Vein endothelial cell (primary cell): ENCODE measurements around the gene OR4K2. TPM values are rescaled to one million over a fixed set of nuclear protein-coding genes. Genes with fewer than 3 reads are reported as not detected.

ENCODE experiments used
- total RNA-seq: library from RNA; depleted of rRNA; stranded (reverse); fragments of >200 nt; gene quantifications from 2 replicates; pipeline ENCODE4 v1.2.3, GENCODE V29; 2012

Gene OR4K2, protein sequence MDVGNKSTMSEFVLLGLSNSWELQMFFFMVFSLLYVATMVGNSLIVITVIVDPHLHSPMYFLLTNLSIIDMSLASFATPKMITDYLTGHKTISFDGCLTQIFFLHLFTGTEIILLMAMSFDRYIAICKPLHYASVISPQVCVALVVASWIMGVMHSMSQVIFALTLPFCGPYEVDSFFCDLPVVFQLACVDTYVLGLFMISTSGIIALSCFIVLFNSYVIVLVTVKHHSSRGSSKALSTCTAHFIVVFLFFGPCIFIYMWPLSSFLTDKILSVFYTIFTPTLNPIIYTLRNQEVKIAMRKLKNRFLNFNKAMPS
- total RNA-seq, result not detected in 2 replicates

DNA sequence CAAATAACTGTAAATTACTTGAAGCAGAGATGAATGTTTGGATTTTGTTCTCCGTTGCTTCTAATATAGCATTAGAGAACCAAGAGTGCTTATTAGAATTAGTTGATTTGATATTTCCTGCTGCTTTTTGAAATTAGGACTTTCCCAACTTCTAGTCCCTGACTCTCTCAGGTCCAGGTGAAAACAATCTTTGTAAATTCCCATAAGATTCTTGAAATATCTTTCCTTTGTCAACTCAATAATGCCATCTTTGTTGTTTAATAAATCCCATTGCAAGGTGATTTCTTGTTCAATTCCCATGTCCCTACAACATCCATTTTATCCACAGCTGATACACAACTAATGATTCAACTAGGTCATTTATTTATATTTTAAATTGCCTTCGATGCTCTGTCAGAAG is at the start of gene OR4K2:
Gene OR4K2 (plus strand): TSS at position 301 of the 400 bp plus-strand sequence. CDS start 1,126 bp downstream, outside the sequence.

DNA sequence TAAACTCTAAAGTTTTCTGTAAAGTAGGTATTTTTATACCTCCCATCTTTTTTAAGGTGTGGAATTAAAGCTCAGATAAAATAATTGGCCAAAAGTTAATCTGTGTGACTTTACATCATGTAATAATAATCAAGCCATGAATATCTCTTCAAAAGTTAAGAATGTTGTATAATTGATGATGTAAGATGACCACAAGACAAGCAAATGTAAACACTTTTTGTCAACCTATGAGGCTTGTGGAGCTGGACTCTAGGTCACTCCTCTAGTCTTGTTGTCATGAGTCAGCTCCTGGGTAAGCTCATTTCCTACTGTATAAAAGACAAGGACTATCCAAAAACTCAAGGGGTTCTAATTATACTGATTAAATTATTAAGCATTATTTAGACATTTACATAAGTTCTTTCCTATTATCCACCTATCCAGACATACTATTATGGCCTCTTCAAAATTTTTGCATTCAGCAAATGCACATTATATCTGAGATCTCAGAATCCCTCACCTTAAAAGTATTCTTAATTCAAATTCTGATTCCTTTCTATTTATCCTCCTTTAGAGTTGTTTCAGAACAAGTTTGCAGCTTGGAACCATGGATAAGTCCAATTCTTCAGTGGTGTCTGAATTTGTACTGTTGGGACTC is 45.2 kb downstream of the OR4K2 start, which contains the start of gene OR4K5:
Gene OR4K5 (plus strand): TSS at position 587 of the 637 bp plus-strand sequence. CDS start 0 bp downstream, at position 587.

DNA sequence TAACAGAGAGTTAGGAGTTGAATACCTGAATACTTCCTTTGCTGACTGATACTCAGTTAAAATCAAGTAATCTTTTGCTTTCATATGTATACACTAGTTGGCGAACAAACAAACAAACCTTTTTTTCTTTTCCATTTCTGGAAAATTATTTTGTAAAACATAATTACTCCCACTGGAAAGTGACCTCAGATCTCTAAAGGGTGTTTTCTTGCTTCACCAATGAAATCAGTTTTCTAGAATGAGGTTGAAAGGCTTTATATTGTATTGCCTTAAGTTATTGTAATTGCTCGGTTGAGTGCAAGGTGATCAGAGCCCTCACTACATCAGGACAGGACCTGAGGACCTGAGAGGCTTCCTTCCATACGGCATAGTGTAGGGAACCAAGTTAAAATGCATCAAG is 55.7 kb downstream of the OR4K2 start, which contains the start of gene OR4K1:
Gene OR4K1 (plus strand): TSS at position 301 of the 400 bp plus-strand sequence. CDS start 4,750 bp downstream, outside the sequence.

Other genes starting within 250 kb of the OR4K2 start
- not detected in 2 replicates for gene OR11H2, start 161.3 kb upstream of the OR4K2 start, total RNA-seq
- not detected in 2 replicates for gene OR4Q3, start 131.6 kb upstream of the OR4K2 start, total RNA-seq
- gene OR4M1, start 101.6 kb upstream of the OR4K2 start, total RNA-seq, result not detected in 2 replicates
- not detected in 2 replicates for gene OR4N2, start 71.4 kb upstream of the OR4K2 start, total RNA-seq
- not detected in 2 replicates for gene OR4K5, start 45.5 kb downstream of the OR4K2 start, total RNA-seq
- gene OR4K1, start 55.8 kb downstream of the OR4K2 start, total RNA-seq, result not detected in 2 replicates
- gene OR4K15, start 100.4 kb downstream of the OR4K2 start, total RNA-seq, result not detected in 2 replicates
- gene OR4Q2, start 127.0 kb downstream of the OR4K2 start, total RNA-seq, result not detected in 2 replicates
- gene OR4K14, start 144.2 kb downstream of the OR4K2 start, total RNA-seq, result not detected in 2 replicates
- not detected in 2 replicates for gene OR4K13, start 160.9 kb downstream of the OR4K2 start, total RNA-seq
- not detected in 2 replicates for gene OR4L1, start 184.9 kb downstream of the OR4K2 start, total RNA-seq
- not detected in 2 replicates for gene OR4K17, start 235.6 kb downstream of the OR4K2 start, total RNA-seq